Activated T-cell treated with anti-CD3 and anti-CD28 coated beads for 1 hour (primary cell): ENCODE measurements around the gene MKNK1.

Experiments used
- DNase-seq: peaks from one replicate; pipeline ENCODE4 v3.0.0-alpha.2; 2020; ENCODE audit warnings: low read depth

The MKNK1 gene

DNA sequence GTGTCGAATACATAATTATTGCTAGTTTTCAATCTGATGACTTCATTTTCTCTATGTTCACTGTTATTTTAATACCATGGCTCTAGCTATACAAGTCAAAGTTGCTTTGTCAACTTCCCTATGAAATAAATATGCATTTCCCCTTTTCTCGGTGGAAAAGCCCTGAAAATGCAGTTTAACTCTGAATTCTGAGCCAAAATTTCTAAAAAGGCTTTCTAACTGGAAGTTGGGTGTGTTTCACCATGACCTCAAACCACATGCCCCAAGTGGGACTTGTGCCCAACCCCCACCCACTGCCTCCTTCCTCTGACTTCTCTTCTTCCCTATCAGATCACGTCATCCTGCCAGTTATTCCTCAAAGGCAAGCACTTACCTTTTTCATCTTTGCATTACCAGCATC lies 8.9 kb downstream of the MKNK1 start:
- no peak for DNase-seq

DNA sequence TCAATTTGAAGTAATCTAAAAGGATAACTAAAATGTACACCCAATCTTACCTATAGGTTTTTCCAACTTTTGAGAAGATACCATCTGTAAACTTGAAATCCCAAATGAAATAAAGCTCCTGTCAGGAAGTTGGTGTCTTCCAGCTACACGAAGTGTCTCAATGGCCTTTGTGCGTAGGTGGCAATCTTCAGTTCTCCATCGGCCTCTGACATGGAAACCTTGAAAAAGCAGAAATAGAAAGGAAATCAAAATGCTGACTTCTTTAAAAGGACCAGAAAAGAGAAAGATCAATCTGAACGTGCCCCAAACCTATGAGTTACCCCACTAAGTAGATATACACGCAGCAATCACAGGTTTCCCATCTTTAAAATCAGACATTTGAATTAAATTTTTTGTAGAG lies 10.0 kb downstream of the MKNK1 start:
- no peak for DNase-seq

DNA sequence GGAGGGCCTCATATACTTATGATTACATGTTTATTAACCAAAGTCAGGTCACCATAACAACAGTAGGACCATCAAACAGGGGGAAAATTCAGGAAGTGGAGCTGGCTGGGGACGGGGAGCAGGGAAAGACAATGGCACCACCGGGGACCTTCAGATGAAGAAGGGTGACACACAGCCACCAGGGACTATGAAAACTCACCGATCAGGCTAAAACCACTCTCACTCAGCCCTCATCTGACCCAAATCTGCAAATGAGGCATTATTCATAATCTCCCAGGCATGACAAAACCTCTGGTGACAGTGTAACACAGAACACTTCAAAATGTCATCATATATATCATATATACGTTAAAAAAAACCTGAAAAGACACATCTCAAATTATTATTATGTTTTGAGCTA lies 11.2 kb downstream of the MKNK1 start:
- DNase-seq, result no peak

DNA sequence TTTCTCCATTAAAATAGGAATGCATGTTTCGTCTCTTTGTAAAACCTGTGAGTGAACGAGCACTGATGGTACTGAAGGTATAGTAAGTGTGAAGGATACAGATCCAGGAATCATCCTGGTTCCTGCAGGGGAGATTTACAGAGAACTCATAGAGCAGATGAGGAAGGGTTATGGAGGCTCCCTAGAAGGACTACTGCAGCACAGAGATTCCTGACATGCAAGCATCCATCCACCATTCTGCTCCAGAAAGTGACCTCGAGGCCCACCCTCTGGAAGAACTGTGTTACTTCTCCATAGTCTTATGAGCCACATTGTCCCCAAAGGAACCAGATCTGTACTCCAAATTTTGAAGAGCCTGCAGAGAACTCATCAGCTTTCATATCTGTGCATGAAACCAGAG lies 14.5 kb downstream of the MKNK1 start:
- DNase-seq, result no peak

DNA sequence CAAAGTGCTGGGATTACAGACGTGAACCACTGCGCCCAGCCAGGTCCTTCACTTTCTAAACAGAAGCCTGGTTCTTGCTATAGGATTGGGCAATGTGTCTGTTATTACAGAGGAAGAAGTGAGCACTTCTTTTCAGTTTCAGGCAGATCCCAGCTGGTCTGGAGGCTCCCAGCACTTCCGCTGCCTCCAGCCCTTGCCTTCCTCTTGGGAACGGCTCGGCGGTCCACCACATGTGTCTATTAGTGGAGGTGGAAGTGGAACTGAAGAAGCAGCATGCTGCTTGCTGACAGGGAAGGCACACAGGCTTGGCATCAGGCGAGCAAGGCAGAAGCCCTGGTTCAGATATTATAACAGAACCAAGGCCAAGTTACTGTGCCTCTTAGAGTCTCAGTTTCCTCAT lies 17.0 kb downstream of the MKNK1 start:
- DNase-seq, result no peak

DNA sequence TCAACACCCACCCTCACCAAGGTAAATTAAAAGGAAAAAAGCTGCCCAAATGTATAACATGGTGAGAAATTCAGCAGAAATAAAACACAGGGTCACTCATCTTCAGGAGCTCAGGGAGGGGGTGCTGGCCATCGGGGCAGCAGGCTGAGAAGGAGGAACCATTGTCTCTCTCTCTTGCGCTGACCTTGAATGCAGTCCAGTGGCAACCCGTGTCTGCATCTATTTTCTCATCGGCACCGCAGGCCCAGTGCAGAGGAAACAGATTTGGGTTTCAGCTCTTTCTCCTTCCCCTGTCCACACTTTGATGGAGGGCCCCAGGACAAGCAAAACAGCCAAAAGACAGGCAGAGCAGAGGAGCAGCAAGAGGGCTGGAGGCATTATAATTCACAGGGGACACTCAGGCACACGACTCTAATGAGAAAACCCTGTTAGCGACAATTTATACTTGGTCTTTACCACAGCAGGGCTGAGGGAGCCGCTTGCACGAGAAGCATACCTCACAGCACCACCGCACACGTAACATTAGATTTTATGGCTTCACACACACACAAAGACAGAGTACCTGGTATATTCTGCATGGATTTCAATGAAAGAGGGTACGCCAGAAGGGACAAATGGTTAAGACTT lies 18.6 kb downstream of the MKNK1 start:
- DNase-seq, result no peak

DNA sequence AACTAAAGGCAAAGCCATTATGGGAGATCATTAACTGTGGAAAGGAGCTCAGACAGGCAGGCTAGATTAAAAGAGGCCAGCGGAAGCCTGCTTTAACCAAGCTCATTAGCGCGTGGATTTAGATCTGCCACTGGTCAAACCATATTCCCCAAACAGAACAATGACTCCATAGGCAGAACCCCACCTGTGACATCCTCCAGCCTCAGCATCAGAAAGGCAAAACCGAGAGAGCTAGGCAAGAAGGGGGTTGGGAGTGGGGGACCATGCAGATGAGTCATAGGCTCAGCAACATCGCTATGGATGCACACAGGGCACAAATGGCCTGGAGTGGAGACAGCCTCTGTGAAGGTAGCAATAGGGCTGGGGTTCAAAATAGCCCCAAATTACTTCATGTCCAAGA lies 20.6 kb downstream of the MKNK1 start:
- DNase-seq, result no peak

DNA sequence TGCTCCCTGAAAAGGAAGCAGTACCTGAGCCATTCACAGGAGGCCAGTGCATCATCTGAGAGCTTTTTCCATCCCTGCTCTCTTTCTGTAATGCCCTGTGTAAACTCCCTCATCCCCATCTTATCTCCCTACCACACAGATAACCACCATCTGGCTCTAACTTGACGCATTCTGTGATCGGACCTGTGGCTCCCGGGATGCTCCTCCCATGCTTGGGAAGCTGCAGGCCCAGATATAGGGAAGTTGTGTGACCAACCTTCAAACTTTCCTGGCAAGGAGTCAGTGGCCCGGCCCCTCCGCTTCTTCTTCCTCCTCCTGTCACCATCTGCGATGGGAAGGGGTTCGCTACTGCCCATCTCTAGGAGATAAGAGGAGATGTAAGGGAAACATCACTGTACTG lies 21.1 kb downstream of the MKNK1 start:
- DNase-seq, result no peak

DNA sequence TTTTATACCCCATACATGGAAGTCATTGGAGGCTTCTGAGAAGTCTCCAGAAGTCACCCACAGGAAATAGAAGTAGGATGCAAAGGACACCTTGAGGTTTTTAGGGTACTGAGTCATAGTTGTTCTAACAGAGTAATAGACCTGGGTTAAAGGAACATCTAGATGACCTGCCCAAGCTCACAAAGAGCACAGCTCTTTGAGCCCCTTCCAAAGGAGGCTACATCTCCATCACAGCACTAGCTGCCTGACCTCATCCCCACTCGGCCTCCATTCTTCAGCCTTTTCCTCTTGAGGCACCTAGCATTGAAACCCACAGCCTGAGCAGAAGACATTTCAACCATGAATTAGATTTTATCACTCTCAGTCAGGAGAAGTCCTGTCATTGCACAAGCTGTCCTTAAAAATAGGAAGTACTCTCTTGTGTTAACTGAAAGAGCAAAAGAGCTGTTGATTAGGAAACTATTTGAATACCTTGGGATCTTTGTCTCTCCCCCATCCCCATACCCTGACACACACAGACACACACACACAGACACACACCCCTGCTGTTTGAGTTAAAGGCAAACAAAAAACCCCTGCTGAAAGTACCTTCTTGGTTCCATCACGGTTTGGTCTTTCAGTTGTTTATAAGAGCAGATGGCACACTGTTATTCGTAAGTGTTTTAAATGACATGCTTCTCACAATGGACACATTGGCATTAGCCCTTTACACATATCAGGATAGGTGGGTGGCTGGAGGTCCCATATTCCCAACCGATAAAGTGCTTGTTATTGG lies 22.2 kb downstream of the MKNK1 start:
- DNase-seq, result no peak

DNA sequence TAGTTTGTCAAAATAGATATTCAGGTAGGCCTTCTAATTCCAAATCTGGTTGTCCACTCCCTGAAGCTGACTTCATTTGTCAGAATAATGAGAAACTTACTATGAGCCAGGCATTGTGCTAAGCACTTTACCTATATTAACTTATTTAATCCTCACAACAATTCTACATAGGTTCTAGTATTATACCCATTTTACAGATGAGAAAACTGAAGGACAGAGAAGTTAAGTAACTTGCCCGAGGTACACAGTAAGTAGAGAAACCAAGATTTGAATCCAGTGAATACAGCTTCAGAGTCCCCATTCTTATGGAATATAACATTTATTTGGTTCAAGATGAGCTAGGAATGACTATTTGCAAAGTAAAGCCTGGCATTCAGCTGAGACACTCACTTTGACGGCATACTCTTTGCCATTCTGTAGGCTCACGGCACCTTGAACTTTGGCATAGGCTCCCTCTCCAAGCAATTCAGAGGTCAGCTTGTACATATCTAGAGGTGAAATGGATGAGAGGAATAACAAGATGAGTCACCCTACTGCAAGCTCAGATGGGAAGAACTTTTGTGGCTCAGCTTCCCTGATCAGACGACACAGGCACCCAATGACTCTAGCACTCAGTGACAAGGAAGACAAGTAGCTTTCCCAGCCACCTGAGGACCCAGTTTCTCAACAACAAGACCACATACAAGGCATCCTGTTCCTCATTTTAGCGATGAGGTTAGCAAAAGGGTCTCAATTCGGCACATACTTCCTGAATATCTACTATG lies 23.7 kb downstream of the MKNK1 start:
- DNase-seq, result no peak

DNA sequence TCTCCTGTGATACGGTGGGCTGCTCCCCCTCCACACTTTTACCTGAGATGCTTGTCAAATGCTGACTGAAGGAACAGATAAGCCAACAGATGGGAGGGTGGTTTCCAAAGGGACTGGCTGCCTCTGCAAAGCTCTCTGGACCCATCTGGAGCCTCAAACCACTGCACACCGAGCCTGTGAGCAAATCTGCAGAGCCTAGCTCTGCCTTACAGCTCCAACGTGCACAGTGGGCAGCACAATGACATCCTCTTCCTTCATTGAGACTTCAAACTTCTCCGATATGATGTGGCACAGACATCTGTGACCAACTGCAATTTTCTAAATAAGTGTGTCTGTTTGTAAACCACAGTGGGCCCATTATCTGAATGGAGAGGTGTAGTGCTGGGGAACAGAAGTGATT lies 26.4 kb downstream of the MKNK1 start:
- DNase-seq, result no peak

DNA sequence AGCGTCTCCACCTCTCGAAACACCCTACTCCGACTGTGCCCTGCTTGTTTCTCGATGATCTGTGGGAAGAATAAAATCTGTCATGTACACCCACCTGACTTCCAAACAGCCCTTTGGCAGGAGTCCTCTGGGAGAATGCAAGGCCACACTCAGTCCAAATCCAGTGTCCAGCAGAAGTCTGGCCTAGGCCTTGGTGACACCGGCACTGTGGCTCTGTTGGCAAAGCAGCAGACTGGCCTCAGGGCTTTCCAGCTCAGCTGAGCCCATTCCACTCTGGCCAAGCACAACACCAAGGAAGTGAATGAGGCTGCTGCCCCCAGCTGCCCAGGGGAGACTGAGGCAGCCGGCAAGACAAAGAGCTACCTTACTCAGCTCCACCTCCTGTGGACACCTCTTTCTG lies 27.5 kb downstream of the MKNK1 start:
- no peak for DNase-seq

DNA sequence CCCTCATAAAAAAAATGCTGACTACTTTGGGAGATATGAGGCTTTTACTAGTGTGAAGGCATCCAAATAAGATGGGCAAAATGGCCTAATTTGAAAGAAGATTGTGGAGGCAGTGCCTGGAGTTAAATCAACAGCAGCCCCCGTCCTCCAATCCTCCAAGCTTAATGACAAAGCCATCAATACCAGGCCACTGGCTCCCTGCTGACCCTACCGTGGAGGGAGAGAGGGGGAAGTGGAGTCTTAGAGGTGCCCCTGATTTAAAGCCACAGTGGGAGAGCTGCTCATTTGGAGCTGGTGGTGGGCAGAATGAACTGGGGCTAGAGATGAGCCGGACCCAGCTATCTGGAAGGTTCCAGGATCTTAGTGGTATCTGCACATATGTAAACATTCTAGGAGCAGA lies 28.3 kb downstream of the MKNK1 start:
- DNase-seq, result no peak

DNA sequence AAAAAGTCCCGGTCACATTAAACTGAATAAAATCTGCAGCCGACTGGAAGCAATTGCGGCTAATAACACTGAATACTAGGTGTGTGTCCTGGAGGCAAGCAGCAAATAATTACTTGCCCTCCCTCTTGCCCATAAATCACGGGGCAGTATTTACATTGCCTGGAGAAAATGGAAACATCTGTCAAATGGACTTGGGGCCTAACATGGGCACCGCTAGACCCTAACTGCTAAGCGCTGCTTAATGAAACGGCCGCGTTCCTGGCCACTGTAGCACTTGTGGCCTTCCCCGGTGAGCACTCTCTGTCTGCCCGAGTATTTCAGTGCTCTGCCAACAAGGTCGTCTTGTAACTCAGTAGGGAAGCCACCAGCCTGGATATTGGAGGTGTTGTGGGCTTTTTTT lies 28.8 kb downstream of the MKNK1 start:
- no peak for DNase-seq

DNA sequence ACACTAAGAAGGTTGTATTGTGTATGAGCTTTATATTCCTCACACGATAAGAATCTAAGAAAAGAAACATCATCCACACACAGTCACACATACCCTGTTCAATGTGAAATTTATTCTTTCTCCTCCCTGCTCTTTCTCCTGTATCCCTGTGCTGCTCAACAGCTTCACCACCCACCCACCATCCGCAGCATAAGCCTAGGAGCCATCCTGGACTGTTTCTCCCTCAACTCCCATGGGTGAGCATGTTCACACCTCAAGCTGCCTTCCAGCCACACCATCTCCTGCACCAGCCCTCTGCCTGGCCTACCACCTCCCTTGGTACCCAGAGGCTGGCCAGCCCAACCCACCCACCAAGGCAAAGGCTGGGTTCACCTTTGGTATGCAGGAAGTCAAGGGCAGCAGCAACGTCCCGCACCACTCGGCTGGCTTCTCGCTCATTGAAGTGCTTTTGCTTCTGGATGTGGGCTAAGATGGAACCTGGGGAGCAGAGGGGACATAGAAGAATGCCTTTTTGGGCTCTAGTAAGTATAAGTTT lies 32.3 kb downstream of the MKNK1 start:
- no peak for DNase-seq

DNA sequence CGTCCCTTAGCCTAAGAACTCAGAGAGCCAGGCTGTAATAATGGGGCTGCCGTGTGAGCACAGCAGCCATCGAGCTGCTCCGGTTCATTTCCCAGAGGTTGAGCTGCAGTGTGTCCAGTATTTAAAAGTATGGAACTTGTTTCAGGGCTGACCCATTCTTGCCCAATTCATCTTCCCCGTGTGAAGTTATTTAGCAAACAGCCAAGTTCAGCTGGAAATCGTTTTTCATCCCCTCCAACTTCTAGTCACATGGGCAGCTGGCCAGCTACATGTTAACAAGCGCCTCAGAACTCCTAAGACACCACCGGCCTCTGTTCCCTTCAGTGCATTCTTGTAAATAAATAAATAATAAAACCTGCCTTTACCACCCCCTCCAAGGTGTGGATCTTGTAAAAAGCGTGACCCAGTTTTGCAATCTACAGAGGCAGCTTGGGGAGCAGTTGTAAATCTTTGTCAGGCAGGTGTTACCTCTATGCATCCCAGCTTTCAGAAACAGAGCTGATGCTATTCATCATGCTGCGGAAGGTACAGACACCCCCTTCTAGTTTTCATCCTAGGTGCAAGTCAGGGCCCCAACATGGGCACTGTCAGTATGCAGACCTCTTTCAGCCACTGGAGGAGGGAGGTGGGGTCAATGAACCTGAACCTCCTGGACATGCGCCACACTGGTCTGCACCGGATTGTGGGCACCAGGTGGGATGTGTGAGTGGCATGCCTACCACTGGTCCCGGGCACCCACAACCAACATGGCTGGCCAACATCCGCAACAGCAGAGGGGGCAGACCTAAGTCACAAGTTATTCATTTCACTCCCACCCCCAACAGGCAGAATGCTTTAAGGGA lies 34.0 kb downstream of the MKNK1 start:
- DNase-seq, result no peak

DNA sequence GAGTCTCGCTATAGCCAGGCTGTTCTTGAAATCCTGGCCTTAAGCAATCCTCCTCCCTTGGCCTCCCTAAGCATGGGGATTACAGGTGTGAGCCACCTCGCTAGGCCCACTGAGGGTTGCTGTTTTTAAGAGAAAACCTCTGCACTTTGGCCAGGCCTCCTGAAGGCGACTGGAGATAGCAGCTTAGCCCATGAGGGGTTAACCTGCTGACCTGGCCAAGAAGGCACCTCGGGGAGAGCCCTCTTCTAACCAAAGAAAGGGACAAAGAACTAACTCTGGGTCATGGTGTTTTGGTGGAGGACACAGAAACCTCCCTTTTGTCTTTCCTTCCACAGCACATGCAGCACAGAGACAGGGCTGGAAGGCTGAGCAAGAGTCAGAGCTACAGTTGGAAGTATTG lies 35.0 kb downstream of the MKNK1 start:
- DNase-seq, result no peak

DNA sequence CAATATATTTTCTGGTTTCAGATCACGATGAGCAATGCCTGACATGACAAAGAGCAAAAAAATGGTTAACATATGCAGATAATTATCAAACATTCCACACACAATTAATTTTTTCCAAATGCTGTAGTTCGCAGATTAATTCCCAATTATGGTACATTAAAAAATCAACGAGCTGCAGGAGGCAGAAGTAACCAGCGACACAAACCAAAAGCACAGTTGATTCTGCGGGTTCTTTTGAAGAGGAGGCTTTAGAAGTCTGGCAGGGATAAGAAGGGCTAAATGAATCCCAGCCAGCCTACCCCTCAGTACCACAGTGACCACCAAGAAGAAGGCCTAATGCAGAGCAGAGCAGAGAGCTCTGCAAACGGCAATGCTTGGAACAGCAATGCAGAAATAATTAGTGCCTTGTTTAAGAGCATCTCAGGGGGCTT lies 35.6 kb downstream of the MKNK1 start:
- DNase-seq, result no peak

DNA sequence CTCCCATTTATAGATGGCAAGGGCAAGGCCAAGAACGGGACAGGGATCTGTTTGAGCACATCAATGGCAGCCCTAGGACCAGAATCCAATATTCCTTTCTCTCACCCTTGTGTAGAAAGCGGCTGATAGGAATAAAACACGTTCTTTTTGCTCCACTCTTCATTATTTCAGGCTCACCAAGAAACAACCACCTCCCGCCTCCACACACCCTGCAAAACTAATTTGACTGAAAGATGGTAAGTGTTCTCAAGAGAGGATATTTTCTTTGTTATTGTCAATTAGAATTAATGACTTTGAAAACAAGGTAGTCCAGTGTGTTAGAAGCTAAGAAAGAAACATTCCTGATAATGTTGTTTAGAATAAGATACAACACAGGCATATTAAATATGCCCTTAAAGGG lies 40.7 kb downstream of the MKNK1 start:
- no peak for DNase-seq

DNA sequence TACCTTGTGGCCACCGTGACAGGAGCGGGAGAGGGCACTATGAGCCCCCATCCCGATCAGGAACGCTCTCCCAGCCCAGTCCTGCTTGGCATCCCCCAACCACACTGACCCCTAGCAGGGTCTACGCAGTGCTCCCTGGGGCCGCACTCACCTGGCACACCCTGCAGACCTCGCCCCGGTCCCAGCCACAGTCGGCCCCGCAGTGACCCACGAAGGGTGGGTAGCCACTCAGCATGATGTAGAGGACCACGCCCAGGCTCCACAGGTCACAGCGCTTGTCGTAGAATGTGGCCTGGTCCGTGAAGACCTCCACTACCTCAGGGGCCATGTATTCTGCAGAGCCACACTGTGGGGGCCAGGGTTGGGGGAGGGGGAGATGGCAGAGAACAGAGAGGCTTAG lies 41.6 kb downstream of the MKNK1 start:
- no peak for DNase-seq

DNA sequence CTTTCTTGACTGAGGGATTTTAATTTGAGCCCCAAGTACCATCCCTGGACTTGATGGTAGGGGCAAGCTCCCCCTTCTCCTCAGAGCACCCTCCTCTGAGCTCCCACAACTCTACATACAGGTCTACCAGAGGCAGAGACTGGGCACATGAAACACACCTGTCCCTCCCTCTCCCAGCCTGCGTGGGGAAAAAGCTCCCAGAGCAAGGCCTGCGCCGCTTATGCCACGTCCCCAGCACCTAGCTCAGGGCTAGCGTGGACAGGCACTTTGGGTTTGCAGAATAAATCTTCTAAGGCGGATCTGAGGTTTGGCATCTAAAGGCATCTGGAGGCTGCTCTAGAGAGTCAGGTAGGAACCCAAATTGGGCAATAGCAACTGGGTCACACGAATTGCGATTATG lies 45.1 kb downstream of the MKNK1 start:
- DNase-seq, result no peak
